GM18858 (cell line): ENCODE results near the gene ZNF319.
"Not testable (repeated sequence)": the region's sequence is repeated elsewhere in the genome, so short reads cannot be mapped to it uniquely, and the experiment has no call there.

Source experiments
- ATAC-seq: cut with Tn5 transposase; IDR thresholded peaks from one replicate; pipeline ENCODE4 v1.9.1; 2021; ENCODE audit not compliant: unreplicated experiment

Gene ZNF319

GRCh38 chr16:58022601-58023371 lies 22.3 kb upstream of the ZNF319 start:
- ATAC-seq = no peak

- no peak for ATAC-seq
These were observed 21.4 kb upstream of the ZNF319 start for GRCh38 chr16:58021661-58022551.

- no peak for ATAC-seq
These were observed 20.4 kb upstream of the ZNF319 start for GRCh38 chr16:58020628-58021521.

DNA sequence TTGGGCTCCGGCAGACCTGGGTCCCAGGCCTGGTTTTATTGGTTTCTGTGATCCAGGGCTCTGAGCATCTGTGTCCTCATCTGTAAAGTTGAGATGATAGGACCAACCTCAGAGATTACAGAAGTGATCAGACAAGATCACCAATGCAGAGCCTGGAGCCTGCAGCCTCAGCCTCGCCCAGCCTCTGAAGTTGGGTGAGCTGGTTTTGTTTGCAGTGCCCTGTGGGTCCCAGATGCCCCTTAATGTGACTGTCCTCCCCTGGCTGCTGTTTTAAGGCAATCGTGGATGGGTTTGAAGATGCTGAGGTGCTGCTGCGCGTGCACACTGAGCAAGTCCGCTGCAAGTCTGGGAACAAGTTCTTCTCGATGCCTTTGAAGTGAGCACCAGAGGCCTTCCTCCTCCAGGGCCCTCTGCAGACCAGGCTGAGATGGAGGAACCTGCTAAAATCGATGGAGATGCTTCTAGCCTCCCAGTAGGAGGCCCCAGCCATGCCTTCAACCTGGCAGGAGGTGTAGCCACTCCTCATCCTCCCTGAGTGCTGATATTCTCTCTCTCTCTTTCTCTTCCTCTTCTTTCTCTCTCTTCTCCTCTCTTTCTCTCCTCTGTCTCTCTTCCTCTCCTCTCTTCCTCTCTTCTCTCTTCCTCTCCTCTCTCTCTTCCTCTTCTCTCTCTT lies 19.5 kb upstream of the ZNF319 start:
- ATAC-seq = no peak

DNA sequence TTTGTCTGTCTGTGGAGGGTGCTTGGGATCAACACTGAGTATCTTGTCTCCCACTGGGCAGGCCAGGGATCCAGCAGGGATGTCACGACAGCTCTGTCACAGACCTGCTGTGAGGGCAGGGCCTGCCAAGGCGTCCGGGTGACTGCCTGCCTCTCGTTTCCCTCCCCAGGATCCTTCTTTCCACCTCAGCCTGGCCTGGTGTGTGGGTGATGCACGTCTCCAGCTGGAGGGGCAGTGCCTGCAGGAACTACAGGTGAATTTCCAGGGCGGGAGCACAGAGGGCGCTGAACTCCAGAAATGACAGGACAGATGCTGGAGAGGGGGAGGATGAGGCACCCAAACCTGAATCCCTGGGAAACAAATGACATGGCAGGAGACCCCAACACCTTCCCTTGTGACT lies 18.3 kb upstream of the ZNF319 start:
- ATAC-seq = no peak

GRCh38 chr16:58016840-58017446 lies 16.5 kb upstream of the ZNF319 start:
- no peak for ATAC-seq

DNA sequence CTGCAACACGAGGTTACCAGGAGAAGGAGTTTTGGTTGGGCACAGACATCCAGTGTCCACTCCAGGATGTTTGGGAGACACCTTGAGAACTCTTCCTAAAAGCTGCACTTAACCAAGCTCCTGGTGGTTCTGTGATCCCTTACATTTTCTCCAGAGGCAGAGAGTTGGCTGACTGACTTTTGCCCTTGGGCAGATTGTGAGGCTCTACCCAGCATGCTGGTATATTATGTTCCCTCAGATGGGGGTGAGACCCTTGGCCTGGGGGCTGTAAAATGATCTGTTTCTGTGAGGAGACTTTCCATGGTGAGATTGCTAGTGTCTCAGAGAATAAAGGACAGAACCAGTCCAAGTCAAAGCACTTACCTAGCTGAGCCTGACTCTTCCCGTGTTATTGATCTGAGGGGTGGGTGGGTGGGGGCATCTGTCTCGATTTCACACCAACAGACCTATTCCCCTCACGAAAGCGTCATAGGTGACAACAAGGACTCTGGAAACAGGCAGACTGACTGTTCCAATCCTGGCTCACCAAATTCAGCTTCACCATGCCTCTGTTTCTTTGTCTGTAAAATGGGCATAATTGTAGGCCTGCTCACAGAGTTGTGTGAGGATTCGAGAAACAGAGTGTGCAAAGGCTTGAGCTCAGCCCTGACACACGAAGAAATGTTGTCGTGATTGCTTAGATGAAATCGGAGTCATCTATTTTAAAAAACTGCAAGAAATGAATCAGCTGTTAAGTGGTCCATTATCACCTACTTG lies 12.9 kb upstream of the ZNF319 start:
- no peak for ATAC-seq

DNA sequence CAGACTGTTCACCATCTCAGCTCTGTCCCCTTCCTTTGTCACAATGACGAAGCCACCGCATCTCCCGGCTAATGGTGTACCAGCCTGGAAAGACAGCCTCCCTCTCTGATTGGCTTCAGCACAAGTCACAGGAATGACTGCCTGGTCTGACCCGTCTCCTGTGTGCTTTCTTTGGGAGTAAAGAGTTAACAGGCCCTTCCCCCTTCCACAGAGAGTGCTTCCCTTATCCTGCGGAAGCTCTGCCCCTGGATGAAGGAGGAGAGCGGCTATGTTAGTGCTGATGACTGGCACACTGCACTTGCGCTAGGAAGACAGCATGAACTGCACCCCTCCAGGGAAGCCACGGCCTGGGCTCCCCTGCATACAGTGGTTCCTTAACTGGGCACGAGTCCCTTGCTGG lies 12.0 kb upstream of the ZNF319 start:
- ATAC-seq = no peak

GRCh38 chr16:58011652-58012051 lies 11.2 kb upstream of the ZNF319 start:
- ATAC-seq = no peak

GRCh38 chr16:58010886-58011285 lies 10.4 kb upstream of the ZNF319 start:
- ATAC-seq = no peak

DNA sequence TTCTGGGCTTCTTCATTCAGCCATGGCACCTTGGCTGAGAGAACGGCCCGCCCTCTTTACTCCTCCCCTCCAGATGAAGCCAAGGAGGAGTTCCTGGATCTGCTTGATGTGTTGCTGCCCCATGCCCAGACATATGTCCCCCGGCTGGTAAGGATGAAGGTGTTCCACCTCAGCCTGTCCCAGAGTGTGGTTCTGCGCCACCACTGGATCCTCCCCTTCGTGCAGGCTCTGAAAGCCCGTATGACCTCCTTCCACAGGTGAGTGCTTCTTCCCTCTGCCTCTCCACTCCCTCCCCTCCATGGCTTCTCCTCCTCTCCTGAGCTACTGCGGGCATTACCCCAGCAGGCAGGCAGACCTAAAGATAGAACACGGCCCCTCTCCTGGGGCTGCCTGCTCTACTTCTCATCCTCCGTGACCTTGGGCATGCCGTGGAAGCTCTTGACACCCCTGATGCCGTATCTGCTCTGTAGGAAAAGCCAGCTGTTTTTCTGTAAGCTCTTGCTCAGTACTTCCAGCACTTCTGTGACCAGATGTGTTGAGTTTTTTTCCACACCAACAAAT lies 9.5 kb upstream of the ZNF319 start:
- no peak for ATAC-seq

- not testable (repeated sequence) for ATAC-seq
These were observed 4.3 kb upstream of the ZNF319 start for GRCh38 chr16:58004736-58005135.

- ATAC-seq = no peak
These were observed 2.5 kb upstream of the ZNF319 start for GRCh38 chr16:58002936-58003335.

- ATAC-seq = no peak
These were observed 1.9 kb upstream of the ZNF319 start for GRCh38 chr16:58002416-58002800.

DNA sequence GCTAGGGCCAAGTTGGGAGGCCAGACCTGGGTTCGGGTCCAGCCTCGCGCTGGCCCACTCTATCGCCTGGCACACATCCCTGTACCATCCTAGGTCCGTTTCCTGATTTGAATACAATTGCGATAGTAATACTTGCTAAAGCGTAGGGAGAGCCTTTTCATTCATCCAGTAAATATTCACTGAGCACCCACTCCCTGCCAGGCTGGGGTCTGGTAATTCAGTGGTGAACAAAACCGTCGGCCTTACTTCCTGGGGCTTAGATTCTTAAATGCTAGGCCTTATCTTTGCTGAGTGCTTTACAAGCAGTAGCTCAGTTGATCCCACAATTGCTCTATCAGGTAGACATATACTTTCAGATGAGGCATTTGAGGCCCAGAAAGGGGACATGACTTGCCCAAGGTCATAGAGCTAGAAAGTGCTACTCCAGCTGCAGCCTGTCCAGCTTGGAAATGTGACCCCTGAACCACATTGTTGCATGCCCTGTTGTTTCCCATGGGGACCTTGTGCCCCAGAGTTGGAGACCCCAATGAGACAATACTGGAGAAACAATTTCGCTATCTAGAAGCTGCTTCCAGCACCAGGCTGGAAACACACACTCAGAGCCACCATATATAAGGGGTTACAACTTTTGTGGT lies 1.4 kb upstream of the ZNF319 start:
- ATAC-seq = no peak

GRCh38 chr16:58000706-58001676 lies 519 bp upstream of the ZNF319 start, which contains the start of gene USB1:
Gene USB1 (plus strand): TSS chr16:58001407. CDS start chr16:58001484, 77 bp downstream.
- peak; percentile 69 for ATAC-seq

- ATAC-seq = no peak
These were observed 1.0 kb downstream of the ZNF319 start for GRCh38 chr16:57999366-57999970.
